NCI-H446 treated with DMSO at 0.1 percent for 48 hours (cell line): ENCODE results near the gene DENND5A.
A peak's percentile ranks its signal among the peaks of the same experiment; 100 is the strongest.
"Not testable (repeated sequence)": the region's sequence is repeated elsewhere in the genome, so short reads cannot be mapped to it uniquely, and the experiment has no call there.

Experiments used
- DNase-seq: peaks from one replicate; lab custom pipeline; 2025; lab: John Stamatoyannopoulos, UW

DENND5A gene

GRCh38 chr11:9264316-9265210 is 587 bp downstream of the DENND5A start:
- no peak for DNase-seq

GRCh38 chr11:9263840-9264315 is 1.3 kb downstream of the DENND5A start:
- no peak for DNase-seq

GRCh38 chr11:9260838-9261146 is 4.4 kb downstream of the DENND5A start:
- DNase-seq, result not testable (repeated sequence)

DNA sequence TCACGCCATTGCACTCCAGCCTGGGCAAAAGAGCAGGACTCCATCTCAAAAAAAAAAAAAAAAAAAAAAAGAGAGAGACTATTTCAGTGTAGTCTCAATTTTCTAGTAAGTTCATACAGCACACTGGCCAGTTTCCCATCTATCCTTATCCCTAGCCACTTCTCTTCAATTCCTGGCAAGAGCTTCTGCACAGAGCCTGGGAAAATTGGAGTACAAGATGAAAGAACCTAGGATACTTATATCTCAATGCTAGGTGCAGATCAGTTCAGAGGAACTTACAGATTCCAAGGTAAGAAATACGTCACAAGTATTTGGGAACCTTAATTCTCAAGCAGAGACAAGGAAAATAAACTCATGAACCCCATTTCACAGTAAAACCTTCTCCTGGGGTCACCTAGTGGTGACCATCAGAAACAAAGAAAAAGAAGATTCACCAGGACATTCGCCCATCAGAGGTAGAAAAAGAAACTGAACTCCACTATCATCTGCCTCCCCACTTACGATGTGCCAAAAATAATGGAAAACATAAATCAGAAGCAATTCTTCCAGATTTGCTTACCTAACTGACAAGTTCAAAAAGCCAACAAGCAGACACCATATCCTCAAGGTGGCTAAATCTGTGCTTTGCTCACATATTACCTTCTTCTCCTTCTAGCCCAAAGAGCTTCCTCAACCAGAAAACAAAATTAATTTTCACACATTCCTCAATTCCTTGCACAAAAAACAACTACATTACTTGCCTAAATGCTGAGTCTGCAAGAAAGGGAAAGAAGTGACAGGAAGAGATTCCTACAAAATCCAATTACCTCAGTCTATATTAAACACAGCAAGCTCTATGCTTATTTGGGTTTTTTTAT is 4.9 kb downstream of the DENND5A start:
- DNase-seq, result no peak

GRCh38 chr11:9258279-9258678 is 6.9 kb downstream of the DENND5A start:
- DNase-seq, result not testable (repeated sequence)

DNA sequence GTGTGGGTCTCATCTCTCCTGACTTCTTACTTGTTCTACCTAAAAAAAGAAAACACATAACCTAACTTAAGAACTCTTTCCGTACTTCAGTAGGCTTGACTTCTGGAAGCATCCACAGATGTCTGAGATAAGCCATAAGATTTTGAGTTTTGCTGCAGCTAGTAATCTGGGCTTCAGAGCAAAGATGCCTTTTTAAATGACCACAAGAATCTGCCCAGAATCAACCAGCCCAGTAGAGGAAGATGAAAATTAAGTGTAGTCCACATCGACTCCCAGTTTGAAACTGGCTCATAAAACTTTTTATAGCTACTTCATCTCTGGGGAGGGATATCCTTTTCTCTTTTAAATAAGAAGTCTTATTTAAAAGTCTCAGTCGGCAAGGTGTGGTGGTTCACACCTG is 10.7 kb downstream of the DENND5A start:
- DNase-seq, result no peak

GRCh38 chr11:9253086-9253485 is 12.1 kb downstream of the DENND5A start:
- no peak for DNase-seq

DNA sequence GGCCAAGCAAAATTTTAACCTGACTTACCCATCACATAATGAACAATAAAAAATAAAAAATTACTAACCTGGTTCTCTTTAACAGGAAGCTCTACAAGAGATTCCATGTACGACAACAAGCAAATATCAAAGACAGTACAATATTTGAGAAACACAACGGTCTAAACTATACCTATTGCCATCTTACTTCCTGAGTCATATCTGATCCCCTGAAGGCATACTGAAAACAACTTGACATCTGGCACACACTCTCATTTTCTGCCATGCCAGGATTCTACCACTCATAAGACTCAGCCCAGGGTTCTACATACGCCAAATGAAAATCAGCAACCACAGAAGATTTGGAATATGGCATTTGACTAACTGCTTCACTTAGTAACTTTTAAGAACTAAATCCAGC is 13.8 kb downstream of the DENND5A start:
- DNase-seq, result peak; percentile 10

DNA sequence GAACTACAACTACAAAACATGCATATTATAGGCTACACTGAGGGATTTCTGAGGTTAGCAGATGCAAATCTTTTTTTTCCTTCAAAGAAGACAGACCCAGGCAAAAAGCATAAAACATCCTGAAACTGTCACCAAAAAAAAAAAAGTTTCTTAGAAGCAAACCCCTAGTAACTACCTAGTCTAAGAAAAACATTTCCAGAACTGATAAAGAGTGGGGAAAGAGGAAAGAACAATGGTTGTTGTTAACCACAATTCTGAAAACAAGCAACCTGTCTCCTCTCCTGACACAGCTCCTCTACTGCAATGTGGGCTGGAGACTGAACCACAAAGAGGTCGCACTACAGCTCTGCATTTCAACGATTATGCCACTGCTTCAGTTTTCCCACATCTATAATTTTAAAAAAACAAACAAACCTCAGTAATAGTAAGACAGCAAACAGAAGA is 15.0 kb downstream of the DENND5A start:
- DNase-seq, result no peak

- DNase-seq, result no peak
These were observed 15.9 kb downstream of the DENND5A start for GRCh38 chr11:9249252-9249651.

DNA sequence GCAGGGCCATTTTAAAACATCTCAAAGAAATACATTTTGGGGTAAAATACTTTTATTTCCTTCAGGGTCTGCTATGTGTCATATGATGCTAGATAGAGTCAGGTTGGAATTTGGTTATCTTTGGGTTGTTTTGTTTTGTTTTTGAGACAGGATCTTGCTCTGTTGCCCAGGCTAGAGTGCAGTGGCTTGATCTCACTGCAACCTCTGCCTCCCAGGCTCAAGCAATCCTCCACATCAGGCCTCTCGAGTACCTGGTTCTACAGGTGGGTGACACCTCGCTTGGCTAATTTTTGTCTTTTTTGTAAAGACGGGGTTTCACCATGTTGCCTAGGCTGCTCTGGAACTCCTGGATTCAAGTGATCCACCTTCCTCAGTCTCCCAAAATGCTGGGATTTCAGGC is 17.3 kb downstream of the DENND5A start:
- DNase-seq, result no peak

- DNase-seq, result not testable (repeated sequence)
These were observed 28.9 kb downstream of the DENND5A start for GRCh38 chr11:9236242-9236641.

DNA sequence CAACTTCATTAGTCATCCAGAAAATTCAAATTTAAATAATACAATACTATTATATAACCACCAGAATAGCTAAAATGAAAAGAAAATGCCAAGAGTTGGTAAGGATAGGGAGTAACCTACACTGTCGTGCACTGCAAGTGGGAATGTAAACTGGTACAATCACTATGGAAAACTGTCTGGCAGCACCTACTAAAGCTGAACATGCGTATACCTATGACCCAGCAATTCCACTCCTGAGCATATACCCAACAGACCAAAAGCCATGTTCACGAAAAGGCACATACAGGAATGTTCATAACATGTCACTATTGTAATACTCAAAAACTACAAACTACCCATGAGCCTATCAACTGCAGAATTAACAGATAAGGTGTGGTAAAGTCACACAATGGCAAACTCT is 32.7 kb downstream of the DENND5A start:
- no peak for DNase-seq

DNA sequence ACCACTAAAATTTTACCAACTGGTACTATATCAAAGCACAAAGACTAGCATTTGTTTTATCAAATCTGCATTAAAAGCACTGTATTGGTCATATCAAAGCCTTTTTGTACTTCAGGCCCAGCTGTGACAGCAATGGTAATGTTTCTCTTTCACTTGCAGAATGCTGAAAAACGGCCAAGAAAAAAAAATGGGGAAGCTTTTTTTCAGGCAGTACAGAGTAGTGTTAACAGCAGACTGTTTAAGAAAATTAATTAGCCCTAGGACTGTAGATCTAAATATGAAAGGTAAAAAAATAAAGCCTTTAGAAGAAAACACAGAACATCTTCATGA is 33.3 kb downstream of the DENND5A start:
- DNase-seq, result peak; percentile 13

- DNase-seq, result no peak
These were observed 34.9 kb downstream of the DENND5A start for GRCh38 chr11:9230296-9230695.

DNA sequence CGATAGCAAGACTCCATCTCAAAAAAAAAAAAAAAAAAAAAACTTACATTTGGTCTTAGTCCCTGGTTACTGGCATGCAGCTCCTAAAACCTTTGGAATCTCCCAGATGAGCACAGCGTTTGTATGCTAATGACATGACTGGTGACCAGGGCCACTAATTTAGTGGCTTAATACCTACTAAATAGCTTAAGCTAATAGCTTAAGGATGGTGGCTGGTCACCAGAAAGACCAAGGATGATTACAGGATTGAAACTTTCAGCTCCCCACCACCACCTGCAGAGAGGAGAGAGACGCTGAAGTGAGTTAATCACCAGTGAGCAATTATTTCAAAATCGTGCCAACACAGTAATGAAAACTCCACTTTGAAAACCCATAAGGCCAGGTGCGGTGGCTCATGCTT is 37.1 kb downstream of the DENND5A start:
- DNase-seq, result no peak

GRCh38 chr11:9225748-9226298 is 39.3 kb downstream of the DENND5A start:
- no peak for DNase-seq

GRCh38 chr11:9222654-9223053 is 42.5 kb downstream of the DENND5A start:
- DNase-seq, result no peak

- DNase-seq, result not testable (repeated sequence)
These were observed 44.3 kb downstream of the DENND5A start for GRCh38 chr11:9220853-9221252.

DNA sequence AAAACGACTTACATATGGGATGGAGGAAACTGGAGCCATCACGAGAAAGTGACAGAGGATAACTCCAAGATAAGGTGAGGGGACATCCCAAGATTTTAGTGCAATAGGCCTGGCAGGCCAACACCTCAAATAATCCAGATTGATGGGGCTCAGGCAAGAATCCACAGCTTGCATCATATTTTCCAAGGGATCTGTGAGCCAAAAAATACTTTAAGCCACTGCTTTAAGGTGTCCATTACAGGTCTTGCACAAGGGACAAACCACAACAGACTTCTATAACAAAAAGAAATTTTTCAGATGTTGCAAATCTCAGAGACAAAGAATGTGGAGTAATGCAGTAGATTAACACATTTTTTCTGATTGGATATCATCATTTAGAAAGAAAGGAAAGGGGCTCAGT is 45.6 kb downstream of the DENND5A start:
- DNase-seq, result no peak

DNA sequence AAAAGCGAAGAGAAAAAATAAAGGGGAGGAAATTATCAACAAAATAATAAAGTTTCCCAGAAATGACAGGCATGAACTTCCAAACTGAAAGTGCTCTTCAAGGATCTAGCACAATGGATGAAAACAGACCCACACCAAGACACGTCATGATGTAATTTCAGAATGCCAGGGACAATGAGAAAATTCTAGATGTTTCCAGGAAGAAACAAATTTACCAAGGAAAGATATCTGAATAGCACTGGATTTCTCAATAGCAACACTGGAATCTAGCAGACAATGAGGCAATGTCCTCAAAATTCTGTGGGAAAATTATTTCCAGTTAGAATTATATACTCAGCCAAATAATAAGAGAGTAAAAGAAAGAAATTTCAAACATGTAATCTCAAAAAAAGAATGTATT is 46.0 kb downstream of the DENND5A start:
- DNase-seq, result no peak

DNA sequence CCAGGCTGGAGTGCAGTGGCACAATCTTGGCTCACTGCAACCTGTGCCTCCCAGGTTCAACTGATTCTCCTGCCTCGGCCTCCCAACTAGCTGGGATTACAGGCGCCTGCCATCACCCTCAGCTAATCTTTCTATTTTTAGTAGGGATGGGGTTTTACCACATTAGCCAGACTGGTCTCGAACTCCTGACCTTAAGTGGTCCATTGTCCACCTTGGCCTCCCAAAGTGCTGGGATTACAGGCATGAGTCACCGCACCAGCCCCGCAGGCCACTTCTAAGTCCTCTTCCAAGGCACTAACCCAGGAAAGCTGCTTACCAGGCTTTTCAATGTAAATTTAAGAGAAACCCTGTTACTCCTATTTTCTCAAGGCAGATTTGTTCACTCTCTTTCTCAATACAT is 50.4 kb downstream of the DENND5A start:
- no peak for DNase-seq

- no peak for DNase-seq
These were observed 53.8 kb downstream of the DENND5A start for GRCh38 chr11:9211322-9211721.
